H1 (cell line): ENCODE data around the gene ALG11. TPM values are rescaled to one million over a fixed set of nuclear protein-coding genes. Genes with fewer than 3 reads are reported as not detected.

ENCODE experiments used
- HDAC6 ChIP-seq: IDR thresholded peaks from one replicate; pipeline ENCODE4 v1.7.1; 2012; ENCODE audit warnings: low read depth, mild to moderate bottlenecking, inconsistent platforms, low read length, moderate library complexity
- POU5F1 ChIP-seq: IDR thresholded peaks from 2 replicates; pipeline ENCODE4 v1.6.1; 2011; ENCODE audit warnings: low read depth, mild to moderate bottlenecking, low read length, moderate library complexity
- TBP ChIP-seq: IDR thresholded peaks from 2 replicates; pipeline ENCODE4 v1.6.1; 2011; ENCODE audit warnings: low read depth, low read length, improper control_type of control experiment
- polyA plus RNA-seq, 7 experiments: library from polyadenylated mRNA; depleted of rRNA in 3 of 7; stranded (reverse) in 5 of 7; unstranded in 2 of 7; fragments of >200 nt in 5 of 7; fragments of 200-250 nt in 2 of 7; gene quantifications; 1 replicate in 5 of 7; 2 replicates in 1 of 7; 4 replicates in 1 of 7; pipeline versions ENCODE4 v1.2.1 to v1.2.3, GENCODE V29; 2011 to 2013; ENCODE audit warnings: missing spikeins in 2 of 7, mixed read lengths in 2 of 7
- total RNA-seq: library from RNA; stranded (reverse); fragmentation: NEBNext Ultra II Directional; extraction: Animal tissue kit (Norgen Biotek cat#: 25700); gene quantifications from 2 replicates; pipeline ENCODE4 v1.2.1, GENCODE V29; 2021
- TF ChIP-seq, protein P1 (sequence below): IDR thresholded peaks from 2 replicates; pipeline ENCODE4 v1.6.1; 2012; ENCODE audit warnings: inconsistent platforms

ALG11 gene
- total and polyA plus RNA-seq, 2 of the 8 experiments (the other 6 are each of a cell fraction or from before 2014, with no cell fraction given): 5.2 to 39.9 TPM

DNA sequence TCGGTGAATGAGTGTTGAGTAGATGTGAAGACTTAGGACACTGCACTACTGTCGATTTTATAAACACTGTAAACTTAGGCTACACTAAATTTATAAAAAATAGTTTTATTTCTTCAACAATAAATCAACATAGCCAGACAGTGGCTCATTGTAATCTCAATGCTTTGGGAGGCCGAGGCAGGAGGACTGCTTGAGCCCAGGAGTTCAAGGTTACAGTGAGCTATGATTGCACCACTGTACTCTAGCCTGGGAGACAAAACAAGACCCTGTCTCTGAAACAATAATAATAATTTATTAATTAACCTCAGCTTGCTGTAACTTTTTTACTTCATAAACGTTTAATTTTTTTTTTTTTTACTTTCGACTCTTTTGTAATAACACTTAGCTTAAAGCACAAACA is 35.3 kb upstream of the ALG11 start (continued):
- TF ChIP-seq TBP: no peak
- TF ChIP-seq, protein P1, sequence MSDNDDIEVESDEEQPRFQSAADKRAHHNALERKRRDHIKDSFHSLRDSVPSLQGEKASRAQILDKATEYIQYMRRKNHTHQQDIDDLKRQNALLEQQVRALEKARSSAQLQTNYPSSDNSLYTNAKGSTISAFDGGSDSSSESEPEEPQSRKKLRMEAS: no peak
- no peak for TF ChIP-seq HDAC6
- TF ChIP-seq POU5F1: no peak
